Ovary (tissue), 9 donors: ENCODE measurements around the gene FAS. TPM values are rescaled to one million over a fixed set of nuclear protein-coding genes. Genes with fewer than 3 reads are reported as not detected.

Source experiments
- DNase-seq, 5 donors: peaks; one replicate each; pipeline ENCODE4 v3.0.0-alpha.2; 2019 to 2020
- H3K27ac ChIP-seq, 2 donors: fragments of 200-600 bp; one replicate each; pipeline versions ENCODE4 v1.5.1 to v1.8.0; 2019 to 2022
- H3K27me3 ChIP-seq: fragments of 200-600 bp; one replicate; pipeline ENCODE4 v1.8.0; 2022
- H3K36me3 ChIP-seq: fragments of 200-600 bp; sonication (generic); one replicate; pipeline ENCODE4 v1.5.1; 2019
- H3K4me1 ChIP-seq: one replicate; pipeline ENCODE4 v1.8.1; 2013; ENCODE audit warnings: mild to moderate bottlenecking, moderate library complexity; ENCODE audit not compliant: insufficient read depth
- H3K4me3 ChIP-seq: fragments of 200-600 bp; sonication (generic); one replicate; pipeline ENCODE4 v1.5.1; 2017
- H3K9me3 ChIP-seq, 2 donors: fragments of 200-600 bp in 1 of 2; sonication (generic) in 1 of 2; one replicate each; pipeline versions ENCODE4 v1.5.1 to v1.8.1; 2013 to 2019; ENCODE audit warnings: mild to moderate bottlenecking in 1 of 2, moderate library complexity in 1 of 2
- CTCF ChIP-seq, 3 donors: fragments of 450-650 bp in 2 of 3; fragments of 200-600 bp in 1 of 3; IDR thresholded peaks; one replicate each; pipeline versions ENCODE4 v1.5.1 to v1.8.0; 2016 to 2022; ENCODE audit warnings: antibody characterized with exemption in 3 of 3, mild to moderate bottlenecking in 1 of 3
- EP300 ChIP-seq: sonication (generic); formaldehyde crosslinking; IDR thresholded peaks from one replicate; pipeline ENCODE4 v1.6.1; 2017; ENCODE audit warnings: antibody characterized with exemption
- POLR2A ChIP-seq: fragments of 450-650 bp; IDR thresholded peaks from one replicate; pipeline ENCODE4 v1.6.1; 2017; ENCODE audit warnings: antibody characterized with exemption, mild to moderate bottlenecking, moderate library complexity
- WGBS, 3 donors: extraction: QIAGEN DNeasy Blood & Tissue Kit in 1 of 3; methylation state at CpG; one replicate each; pipeline versions ENCODE4 v1.1.5 to v1.1.7; 2013 to 2017; 5-methylcytosine and 5-hydroxymethylcytosine counted together
- intact Hi-C, 4 donors: fragments of 100-400 bp; cut with DNase I; formaldehyde crosslinking; loops; one replicate each; pipeline versions ENCODE4 v1.11.0 to v1.15.1; 2022 to 2023
- polyA plus RNA-seq, 2 donors: library from polyadenylated mRNA; stranded (reverse); fragments of 200-250 nt in 1 of 2; fragments of 350-450 nt in 1 of 2; fragmentation: Illumina TruSeq in 1 of 2; extraction: RNeasy Lipid Tissue Mini Kit (QIAGEN cat#74804) in 1 of 2; gene quantifications; one replicate each; pipeline ENCODE4 v1.2.3, GENCODE V29; 2013 to 2014
- total RNA-seq, 7 donors: library from RNA; depleted of rRNA in 2 of 7; stranded (reverse); fragments of >200 nt in 2 of 7; fragmentation: NEBNext Ultra II Directional in 3 of 7; extraction: Animal tissue kit (Norgen Biotek cat#: 25700) in 3 of 7; gene quantifications; one replicate each; pipeline versions ENCODE4 v1.1.0 to v1.2.4, GENCODE V29; 2016 to 2023
- donor health status: DM: no; HTN: no; CAD: no; lungs with moderate emphysema.
- donor health status: DM: no; HTN: no; CAD: no.
- donor health status: Bipolar disorder and iron deficiency.
- donor health status: DM: yes; HTN: yes; CAD: no.
- donor health status: DM: no; HTN: no; CAD: no.
- donor health status: DM: yes; HTN: yes; CAD: no.

The FAS gene
- total and polyA plus RNA-seq, 9 donors, result 33.1 to 75.9 (median 43.5) TPM

GRCh38 chr10:88964869-88965415 is 25.7 kb upstream of the FAS start:
- Histone ChIP-seq H3K27me3 (no peaks in the 10 kb centered on the region), H3K4me1 (peaks cover 10% of the 10 kb centered on the region), H3K27ac (no peak overlapping the region), H3K9me3 (no peaks in the 10 kb centered on the region), H3K36me3 (no peaks in the 10 kb centered on the region), H3K4me3 (no peak overlapping the region)
- intact Hi-C loops, result no loop called here
- TF ChIP-seq POLR2A (no peak), CTCF (IDR thresholded peaks at IDR 0.05) (no peak), EP300 (no peak)
- 31 to 43% (median 38%) methylated on average over 3 of the region's 3 CpGs for WGBS, 3 donors
- no peak for DNase-seq

- DNase-seq, result peak; percentile 36 to 69 (median 60)
- intact Hi-C loops, result no loop called here
- H3K9me3 ChIP-seq, result no peaks in the 10 kb centered on the region
- H3K27me3 ChIP-seq, result no peaks in the 10 kb centered on the region
- no peak for TF ChIP-seq EP300
- TF ChIP-seq POLR2A, result no peak
- no peak for TF ChIP-seq CTCF (IDR thresholded peaks at IDR 0.05)
- no peak overlapping the region for H3K4me3 ChIP-seq
- H3K27ac ChIP-seq, result peak overlapping the region in 1 of 2 donors; percentile 38
- WGBS, 3 donors, result 35 to 44% (median 39%) methylated on average over 3 of the region's 3 CpGs
- H3K4me1 ChIP-seq, result peaks cover 13% of the 10 kb centered on the region
- no peaks in the 10 kb centered on the region for H3K36me3 ChIP-seq
Measured at GRCh38 chr10:88966797-88967196, 23.8 kb upstream of the FAS start.

- Histone ChIP-seq H3K4me1 (peaks cover 16% of the 10 kb centered on the region), H3K27me3 (no peaks in the 10 kb centered on the region), H3K9me3 (no peaks in the 10 kb centered on the region), H3K36me3 (no peaks in the 10 kb centered on the region), H3K4me3 (no peak overlapping the region), H3K27ac (peak overlapping the region in 1 of 2 donors; percentile 5)
- intact Hi-C loops, result no loop called here
- TF ChIP-seq CTCF (IDR thresholded peaks at IDR 0.05) (no peak), POLR2A (no peak), EP300 (no peak)
- 6 to 19% (median 13%) methylated on average over 2 of the region's 2 CpGs for WGBS, 3 donors
- no peak for DNase-seq
Measured at GRCh38 chr10:88968391-88968790, 22.2 kb upstream of the FAS start.

- H3K27me3 ChIP-seq, result no peaks in the 10 kb centered on the region
- DNase-seq, result no peak
- peak overlapping the region in 1 of 2 donors; percentile 13 for H3K27ac ChIP-seq
- intact Hi-C loops, result no loop called here
- no peaks in the 10 kb centered on the region for H3K9me3 ChIP-seq
- peaks cover 21% of the 10 kb centered on the region for H3K4me1 ChIP-seq
- H3K4me3 ChIP-seq, result no peak overlapping the region
- H3K36me3 ChIP-seq, result no peaks in the 10 kb centered on the region
- no peak for TF ChIP-seq EP300
- TF ChIP-seq CTCF (IDR thresholded peaks at IDR 0.05), result no peak
- no peak for TF ChIP-seq POLR2A
- WGBS, 3 donors, result 16 to 26% (median 20%) methylated on average over 5 of the region's 5 CpGs
Measured at GRCh38 chr10:88971221-88972061, 19.2 kb upstream of the FAS start.
